IMR-90 (cell line): ENCODE results near the gene ZNF207. TPM values are rescaled to one million over a fixed set of nuclear protein-coding genes. Genes with fewer than 3 reads are reported as not detected.

Experiments used
- ATAC-seq: fragments of 200-7000 bp; cut with Tn5 transposase; 2 replicates; pipeline ENCODE4 v1.9.1; 2020; ENCODE audit warnings: low read depth, mild to moderate bottlenecking, moderate library complexity
- BruUV-seq: library from RNA; stranded (reverse); fragments of 400-500 nt; replicated peaks from 2 replicates; lab custom pipeline; 2021; lab: Mats Ljungman, UMichigan
- CTCF ChIA-PET: fragments of 300-600 bp; formaldehyde crosslinking; extraction: SDS; loops from one replicate; lab custom pipeline; 2021; ENCODE audit warnings: antibody characterized with exemption; lab: Yijun Ruan, JAX
- POLR2A ChIA-PET: fragments of 300-600 bp; sonication (Branson Sonifier 250); formaldehyde crosslinking; loops from one replicate; lab custom pipeline; 2022; ENCODE audit warnings: antibody characterized with exemption; ENCODE audit not compliant: unreplicated experiment; lab: Charles Lee
- DNase-seq: peaks from one replicate; pipeline ENCODE4 v3.0.0; 2013
- H2AFZ ChIP-seq: replicated peaks from 2 replicates; pipeline ENCODE3; 2013; ENCODE audit warnings: low read length, mild to moderate bottlenecking; ENCODE audit not compliant: poor library complexity
- H2AK5ac ChIP-seq: 2 replicates; pipeline ENCODE4 v1.6.1; 2013; ENCODE audit warnings: low read depth, low read length, inconsistent platforms
- H2AK9ac ChIP-seq: replicated peaks from 2 replicates; pipeline ENCODE3; 2013; ENCODE audit warnings: mild to moderate bottlenecking, low read depth, low read length, moderate library complexity; ENCODE audit not compliant: poor library complexity
- H2BK120ac ChIP-seq: 2 replicates; pipeline ENCODE4 v1.6.1; 2013; ENCODE audit warnings: low read depth, low read length, inconsistent platforms
- H2BK15ac ChIP-seq: 3 replicates; pipeline ENCODE4 v1.6.1; 2013; ENCODE audit warnings: low read depth, low read length, inconsistent platforms
- H2BK20ac ChIP-seq: 2 replicates; pipeline ENCODE4 v1.6.1; 2013; ENCODE audit warnings: low read depth, mild to moderate bottlenecking, inconsistent platforms, low read length, moderate library complexity
- H2BK5ac ChIP-seq: 2 replicates; pipeline ENCODE4 v1.6.1; 2013; ENCODE audit warnings: mild to moderate bottlenecking, low read depth, low read length, inconsistent platforms; ENCODE audit not compliant: poor library complexity, severe bottlenecking
- H3K14ac ChIP-seq: replicated peaks from 2 replicates; pipeline ENCODE4 v1.6.1; 2013; ENCODE audit warnings: low read depth, low read length, inconsistent platforms
- H3K18ac ChIP-seq: 2 replicates; pipeline ENCODE4 v1.6.1; 2013; ENCODE audit warnings: low read depth, low read length, control low read depth
- H3K23ac ChIP-seq: 2 replicates; pipeline ENCODE4 v1.6.1; 2013; ENCODE audit warnings: low read depth, low read length, inconsistent platforms
- H3K27ac ChIP-seq: 2 replicates; pipeline ENCODE4 v1.5.1; 2013; ENCODE audit warnings: mild to moderate bottlenecking, control low read depth, low read length; ENCODE audit not compliant: insufficient read depth
- H3K27me3 ChIP-seq: 2 replicates; pipeline ENCODE4 v1.6.1; 2013; ENCODE audit warnings: low read length; ENCODE audit not compliant: control insufficient read depth, insufficient read depth
- H3K36me3 ChIP-seq: 2 replicates; pipeline ENCODE4 v1.6.1; 2013; ENCODE audit warnings: low read length, mixed read lengths; ENCODE audit not compliant: control insufficient read depth, insufficient read depth
- H3K4ac ChIP-seq: 2 replicates; pipeline ENCODE4 v1.6.1; 2013; ENCODE audit warnings: low read depth, low read length, inconsistent platforms
- H3K4me1 ChIP-seq: 2 replicates; pipeline ENCODE4 v1.6.1; 2013; ENCODE audit warnings: low read length, mixed read lengths; ENCODE audit not compliant: control insufficient read depth, insufficient read depth
- H3K4me2 ChIP-seq: 2 replicates; pipeline ENCODE4 v1.6.1; 2013; ENCODE audit warnings: low read depth, mild to moderate bottlenecking, control low read depth, low read length, moderate library complexity
- H3K4me3 ChIP-seq: 2 replicates; pipeline ENCODE4 v1.5.1; 2013; ENCODE audit warnings: low read depth, mild to moderate bottlenecking, control low read depth, low read length, moderate library complexity; ENCODE audit not compliant: insufficient read depth
- H3K56ac ChIP-seq: 2 replicates; pipeline ENCODE4 v1.6.1; 2013; ENCODE audit warnings: low read length, inconsistent platforms; ENCODE audit not compliant: insufficient read depth; ENCODE audit errors: extremely low read depth
- H3K79me1 ChIP-seq, 2 experiments: 2 replicates each; pipeline ENCODE4 v1.6.1; 2013; ENCODE audit warnings: low read length in 2 of 2, inconsistent platforms in 1 of 2, low read depth in 1 of 2
- H3K9ac ChIP-seq: 2 replicates; pipeline ENCODE4 v1.6.1; 2013; ENCODE audit warnings: low read depth, low read length, control low read depth
- H3K9me1 ChIP-seq: 2 replicates; pipeline ENCODE4 v1.6.1; 2013; ENCODE audit warnings: low read length, inconsistent platforms; ENCODE audit not compliant: insufficient read depth
- H3K9me3 ChIP-seq: 2 replicates; pipeline ENCODE4 v1.6.1; 2013; ENCODE audit warnings: low read length; ENCODE audit not compliant: control insufficient read depth, insufficient read depth
- H4K20me1 ChIP-seq: 2 replicates; pipeline ENCODE4 v1.6.1; 2013; ENCODE audit warnings: low read length, inconsistent platforms; ENCODE audit not compliant: insufficient read depth
- H4K5ac ChIP-seq: 2 replicates; pipeline ENCODE4 v1.6.1; 2013; ENCODE audit warnings: mild to moderate bottlenecking, low read depth, low read length, control low read depth
- H4K8ac ChIP-seq, 2 experiments: 2 replicates each; pipeline ENCODE4 v1.6.1; 2013; ENCODE audit warnings: low read depth in 2 of 2, low read length in 2 of 2, control low read depth in 1 of 2, inconsistent platforms in 1 of 2
- H4K91ac ChIP-seq: 2 replicates; pipeline ENCODE4 v1.6.1; 2013; ENCODE audit warnings: low read depth, low read length, inconsistent platforms; ENCODE audit not compliant: insufficient read depth
- CHD1 ChIP-seq: IDR thresholded peaks from 2 replicates; pipeline ENCODE4 v1.6.1; 2012; ENCODE audit warnings: low read depth, low read length, improper control_type of control experiment
- CTCF ChIP-seq: conservative IDR thresholded peaks from 2 replicates; pipeline ENCODE4 v1.5.1; 2012; ENCODE audit warnings: mild to moderate bottlenecking, low read depth, low read length, improper control_type of control experiment
- MAFK ChIP-seq: IDR thresholded peaks from 2 replicates; pipeline ENCODE4 v1.6.1; 2012; ENCODE audit warnings: low read depth, low read length, improper control_type of control experiment
- SMC3 ChIP-seq: fragments of 150-350 bp; IDR thresholded peaks from 2 replicates; pipeline ENCODE4 v1.6.1; 2016; ENCODE audit warnings: low read depth, mild to moderate bottlenecking, antibody characterized with exemption, low read length, moderate library complexity
- USF2 ChIP-seq: fragments of 150-350 bp; IDR thresholded peaks from 2 replicates; pipeline ENCODE4 v1.6.1; 2017; ENCODE audit warnings: mild to moderate bottlenecking, antibody characterized with exemption, low read length, low read depth
- WGBS, 2 experiments: methylation state at CpG; one replicate each; pipeline versions ENCODE4 v1.1.5 to v1.1.7; 2013; ENCODE audit warnings: missing lambda C conversion rate in 2 of 2; ENCODE audit not compliant: insufficient read length in 1 of 2; ENCODE audit errors: extremely low coverage in 2 of 2; 5-methylcytosine and 5-hydroxymethylcytosine counted together
- dilution Hi-C: fragments of 300-500 bp; cut with HindIII; formaldehyde crosslinking; loops from one replicate; pipeline ENCODE4 v1.14.3; 2018; ENCODE audit warnings: low sequenced_read_pairs; ENCODE audit not compliant: unreplicated experiment
- in situ Hi-C: fragments of 300-500 bp; cut with MboI; formaldehyde crosslinking; loops from 3 replicates; pipeline ENCODE4 v1.14.3; 2019; ENCODE audit warnings: low sequenced_read_pairs, inconsistent platforms, mixed read lengths
- intact Hi-C: fragments of 100-400 bp; cut with micrococcal nuclease; formaldehyde crosslinking; loops from 2 replicates; pipeline ENCODE4 v1.10.0; 2022
- polyA plus RNA-seq, 3 experiments: library from polyadenylated mRNA; depleted of rRNA; stranded (reverse); fragments of >200 nt; gene quantifications; 2 replicates each; pipeline ENCODE4 v1.2.3, GENCODE V29; 2012; ENCODE audit warnings: low replicate concordance in 1 of 3
- total RNA-seq: library from RNA; depleted of rRNA; stranded (reverse); fragments of >200 nt; gene quantifications from 2 replicates; pipeline ENCODE4 v1.2.3, GENCODE V29; 2012

ZNF207 gene
- total and polyA plus RNA-seq, 2 of the 4 experiments (the other 2 are of a cell fraction) = 199 to 207 TPM

- peaks cover 45% of the 10 kb centered on the region for H3K27me3 ChIP-seq
- no peak for TF ChIP-seq CTCF
- TF ChIP-seq SMC3 = no peak
- no peak for TF ChIP-seq USF2
- no peak for TF ChIP-seq MAFK
- no peak for TF ChIP-seq CHD1
- ChIA-PET CTCF (interaction anchor here (0.6 kb wide), 1 partner anchor 178 kb away, joined by 3 read pairs; no protein-coding TSS in a partner anchor), POLR2A (no interaction called here)
- H3K4me2 ChIP-seq = no peak overlapping the region
- no peak overlapping the region for H4K5ac ChIP-seq
- H3K56ac ChIP-seq = no peak overlapping the region
- no peaks in the 10 kb centered on the region for H4K20me1 ChIP-seq
- dilution Hi-C loops = no loop called here
- no peaks in the 10 kb centered on the region; the same call in 1 of the 2 replicates for H3K9me1 ChIP-seq
- H3K9ac ChIP-seq = no peak overlapping the region
- DNase-seq = no peak
- H2BK20ac ChIP-seq = no peak overlapping the region
- in situ Hi-C loops = no loop called here
- no peak overlapping the region for H2BK15ac ChIP-seq
- H3K14ac ChIP-seq = no peak overlapping the region
- no peak overlapping the region for H3K18ac ChIP-seq
- H3K4ac ChIP-seq = no peak overlapping the region
- H4K91ac ChIP-seq = no peak overlapping the region
- ATAC-seq = no peak
- no peak overlapping the region for H4K8ac ChIP-seq
- no peak overlapping the region for H2BK5ac ChIP-seq
- no peak overlapping the region for H2AFZ ChIP-seq
- no peak overlapping the region for H3K27ac ChIP-seq
- no peak overlapping the region for H2AK5ac ChIP-seq
- no peaks in the 10 kb centered on the region for H3K36me3 ChIP-seq
- H3K4me3 ChIP-seq = no peak overlapping the region
- BruUV-seq = no TSS peak
- no peak overlapping the region for H2AK9ac ChIP-seq
- H3K23ac ChIP-seq = no peak overlapping the region
- no peaks in the 10 kb centered on the region for H3K9me3 ChIP-seq
- H3K4me1 ChIP-seq = no peaks in the 10 kb centered on the region
- intact Hi-C loops = no loop called here
- H2BK120ac ChIP-seq = no peak overlapping the region
- 0% methylated on average over 1 of the region's 2 CpGs; no CpG with 5 or more reads in 1 of the 2 experiments for WGBS, 2 experiments
- no peaks in the 10 kb centered on the region for H3K79me1 ChIP-seq
Measured at GRCh38 chr17:32303781-32304288, 46.1 kb upstream of the ZNF207 start.
